Measurements from ENCODE around the gene MSX2. TPM values are rescaled to one million over a fixed set of nuclear protein-coding genes. Genes with fewer than 3 reads are reported as not detected.

The MSX2 gene
- total RNA-seq, 1 donor from 2014 or later, result not detected

DNA sequence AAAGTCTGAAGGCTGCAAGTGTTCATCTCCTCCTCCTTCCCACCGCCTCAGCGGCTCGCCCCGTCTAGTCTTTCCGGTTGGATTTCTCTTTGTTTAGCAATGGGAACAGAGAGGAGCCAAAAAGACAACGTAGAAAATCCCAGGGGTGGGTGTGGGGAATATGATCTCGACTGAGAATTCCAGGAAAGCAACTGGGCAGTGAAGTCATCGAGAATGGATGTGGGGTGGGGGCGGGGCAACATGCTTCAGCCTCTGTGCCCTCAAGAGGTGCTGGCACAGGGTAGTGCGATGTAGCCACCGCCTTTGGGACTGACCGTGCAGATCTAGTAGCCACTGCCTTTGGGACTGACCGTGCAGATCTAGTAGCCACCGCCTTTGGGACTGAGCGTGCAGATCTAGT is 12.9 kb downstream of the MSX2 start:
- TF ChIP-seq, protein P1, sequence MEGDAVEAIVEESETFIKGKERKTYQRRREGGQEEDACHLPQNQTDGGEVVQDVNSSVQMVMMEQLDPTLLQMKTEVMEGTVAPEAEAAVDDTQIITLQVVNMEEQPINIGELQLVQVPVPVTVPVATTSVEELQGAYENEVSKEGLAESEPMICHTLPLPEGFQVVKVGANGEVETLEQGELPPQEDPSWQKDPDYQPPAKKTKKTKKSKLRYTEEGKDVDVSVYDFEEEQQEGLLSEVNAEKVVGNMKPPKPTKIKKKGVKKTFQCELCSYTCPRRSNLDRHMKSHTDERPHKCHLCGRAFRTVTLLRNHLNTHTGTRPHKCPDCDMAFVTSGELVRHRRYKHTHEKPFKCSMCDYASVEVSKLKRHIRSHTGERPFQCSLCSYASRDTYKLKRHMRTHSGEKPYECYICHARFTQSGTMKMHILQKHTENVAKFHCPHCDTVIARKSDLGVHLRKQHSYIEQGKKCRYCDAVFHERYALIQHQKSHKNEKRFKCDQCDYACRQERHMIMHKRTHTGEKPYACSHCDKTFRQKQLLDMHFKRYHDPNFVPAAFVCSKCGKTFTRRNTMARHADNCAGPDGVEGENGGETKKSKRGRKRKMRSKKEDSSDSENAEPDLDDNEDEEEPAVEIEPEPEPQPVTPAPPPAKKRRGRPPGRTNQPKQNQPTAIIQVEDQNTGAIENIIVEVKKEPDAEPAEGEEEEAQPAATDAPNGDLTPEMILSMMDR (IDR thresholded peaks at IDR 0.05; ENCODE audit: insufficient read depth, low read length, severe bottlenecking), result no peak
- FAIRE-seq, result no peak

DNA sequence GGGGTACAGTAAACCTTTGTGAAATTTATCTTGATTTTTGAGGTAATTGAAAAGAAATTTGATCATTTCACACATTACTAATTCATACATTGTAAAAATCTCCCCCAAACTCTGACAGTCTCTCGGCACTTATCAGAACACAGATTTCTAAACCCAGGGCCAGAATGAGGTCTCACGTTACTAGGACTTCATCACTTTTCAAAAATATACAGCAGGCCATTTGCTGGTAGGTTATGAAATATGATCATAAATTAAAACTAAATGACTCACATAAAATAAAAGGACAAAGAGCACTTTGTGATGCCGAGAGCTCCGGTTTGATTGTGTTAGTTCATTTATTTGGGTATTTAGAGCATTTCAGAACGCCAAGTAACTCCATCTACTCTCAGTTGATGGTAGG is 17.0 kb downstream of the MSX2 start:
- FAIRE-seq, result no peak
- no peak for DNase-seq (ENCODE audit: low read depth)
- TF ChIP-seq, protein P1 (IDR thresholded peaks at IDR 0.05; ENCODE audit: insufficient read depth, low read length, severe bottlenecking), result no peak
- Histone ChIP-seq H3K4me3 (ENCODE audit: low read depth, low read length) (no peak overlapping the region), H3K27me3 (ENCODE audit: control insufficient read depth, insufficient read depth, low read length) (no peaks in the 10 kb centered on the region), H3K36me3 (ENCODE audit: control insufficient read depth, insufficient read depth, low read length) (no peaks in the 10 kb centered on the region)

More for the DNA sequence above, 12.9 kb downstream of the MSX2 start:
- no peak for DNase-seq (ENCODE audit: low read depth)
- no peak overlapping the region for H3K4me3 ChIP-seq (ENCODE audit: low read depth, low read length)
- peaks cover 21% of the 10 kb centered on the region for H3K27me3 ChIP-seq (ENCODE audit: control insufficient read depth, insufficient read depth, low read length)
- no peaks in the 10 kb centered on the region for H3K36me3 ChIP-seq (ENCODE audit: control insufficient read depth, insufficient read depth, low read length)

DNA sequence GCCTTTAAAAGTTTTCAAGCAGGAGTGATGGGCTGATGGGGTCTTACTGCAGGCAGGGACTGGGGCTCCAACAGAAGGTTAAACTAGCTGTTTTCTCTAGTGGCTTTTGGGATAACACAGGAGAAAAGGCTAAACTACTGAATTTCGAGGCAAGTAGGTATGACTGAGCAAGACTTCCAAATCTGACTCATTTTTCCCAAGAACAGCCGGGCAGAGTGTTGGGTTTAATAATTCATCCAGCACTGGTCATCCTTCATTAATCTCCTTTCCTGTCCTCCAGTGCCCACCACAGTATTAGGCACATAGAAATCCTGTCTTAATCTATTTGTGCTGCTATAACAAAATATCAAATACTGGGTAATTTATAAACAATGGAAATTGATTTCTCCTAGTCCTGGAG is 20.5 kb downstream of the MSX2 start:
- no peak for FAIRE-seq
- H3K27me3 ChIP-seq (ENCODE audit: control insufficient read depth, insufficient read depth, low read length), result no peaks in the 10 kb centered on the region

DNA sequence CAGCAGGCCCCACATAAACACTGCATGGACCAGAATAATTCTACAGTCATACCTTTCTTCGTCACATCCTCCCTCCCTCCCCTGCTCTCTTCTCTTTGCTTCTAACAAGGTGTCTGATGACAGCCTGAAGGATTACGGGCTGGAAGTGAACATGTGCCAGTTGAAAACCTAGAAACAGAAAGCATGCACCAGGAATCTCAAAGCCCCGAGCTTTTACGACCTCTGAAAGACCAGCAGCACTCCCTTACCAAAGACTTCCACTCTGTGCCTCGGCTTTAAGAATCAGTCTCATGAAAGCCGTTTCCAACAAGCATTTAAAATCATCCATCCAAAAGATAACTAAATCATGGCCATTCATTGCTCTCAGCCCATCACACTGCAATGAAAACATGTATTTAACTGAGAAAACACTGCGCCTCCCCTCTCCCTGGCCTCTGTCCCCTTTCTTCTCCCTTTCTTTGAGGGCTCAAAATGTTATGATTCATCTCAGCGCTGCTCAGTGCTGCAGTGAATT is 21.3 kb downstream of the MSX2 start:
- peak; percentile 23 for FAIRE-seq

More for the DNA sequence above, 20.5 kb downstream of the MSX2 start:
- H3K4me3 ChIP-seq (ENCODE audit: low read depth, low read length), result no peak overlapping the region
- no peak for DNase-seq (ENCODE audit: low read depth)
- TF ChIP-seq, protein P1 (IDR thresholded peaks at IDR 0.05; ENCODE audit: insufficient read depth, low read length, severe bottlenecking), result no peak
- H3K36me3 ChIP-seq (ENCODE audit: control insufficient read depth, insufficient read depth, low read length), result no peaks in the 10 kb centered on the region

DNA sequence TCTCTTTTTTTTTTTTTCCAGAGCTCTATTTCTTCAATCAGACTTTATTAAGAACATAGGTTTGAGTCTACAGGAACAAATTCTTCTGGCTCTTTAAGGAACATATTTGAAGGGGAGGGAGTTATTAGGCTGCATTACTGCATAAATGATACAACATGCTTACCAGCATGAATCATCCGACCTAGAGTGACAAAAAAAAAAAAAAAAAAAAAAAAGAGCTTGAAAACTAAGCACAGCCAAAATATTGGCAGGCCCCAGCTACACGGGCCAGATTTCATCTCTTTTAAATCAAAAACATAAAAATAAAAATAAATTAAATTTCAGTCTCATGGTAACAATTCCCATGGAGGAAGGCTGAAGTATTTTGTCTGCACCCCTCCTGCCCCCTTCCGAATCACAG is 26.3 kb downstream of the MSX2 start:
- Histone ChIP-seq H3K36me3 (ENCODE audit: control insufficient read depth, insufficient read depth, low read length) (no peaks in the 10 kb centered on the region), H3K27me3 (ENCODE audit: control insufficient read depth, insufficient read depth, low read length) (no peaks in the 10 kb centered on the region), H3K4me3 (ENCODE audit: low read depth, low read length) (no peak overlapping the region)
- peak; percentile 37 for DNase-seq (ENCODE audit: low read depth)
- TF ChIP-seq, protein P1 (IDR thresholded peaks at IDR 0.05; ENCODE audit: insufficient read depth, low read length, severe bottlenecking), result no peak
- FAIRE-seq, result no peak

More for the DNA sequence above, 21.3 kb downstream of the MSX2 start:
- no peak for DNase-seq (ENCODE audit: low read depth)
- TF ChIP-seq, protein P1 (IDR thresholded peaks at IDR 0.05; ENCODE audit: insufficient read depth, low read length, severe bottlenecking), result no peak
- Histone ChIP-seq H3K36me3 (ENCODE audit: control insufficient read depth, insufficient read depth, low read length) (no peaks in the 10 kb centered on the region), H3K4me3 (ENCODE audit: low read depth, low read length) (no peak overlapping the region), H3K27me3 (ENCODE audit: control insufficient read depth, insufficient read depth, low read length) (no peaks in the 10 kb centered on the region)
